ENCODE measurements around the gene RAB10. TPM values are rescaled to one million over a fixed set of nuclear protein-coding genes. Genes with fewer than 3 reads are reported as not detected.
"Not testable (repeated sequence)": the region's sequence is repeated elsewhere in the genome, so short reads cannot be mapped to it uniquely, and the experiment has no call there.

The RAB10 gene
- total RNA-seq, 1 experiment from 2014 or later, result 140 TPM

- H3K27ac ChIP-seq (ENCODE audit: low read depth, low read length, poor library complexity, severe bottlenecking), result no peak overlapping the region
- peaks cover 30% of the 10 kb centered on the region for H3K4me1 ChIP-seq (ENCODE audit: insufficient read depth, low read length, poor library complexity, severe bottlenecking)
- no TSS peak for BruUV-seq (replicated peaks)
- H3K9me3 ChIP-seq (ENCODE audit: low read depth, low read length, poor library complexity, severe bottlenecking), result peaks cover 4% of the 10 kb centered on the region
- no peak for TF ChIP-seq CTCF (conservative IDR thresholded peaks at IDR 0.05; ENCODE audit: low read depth, low read length)
- no peak for TF ChIP-seq EZH2 (IDR thresholded peaks at IDR 0.05; ENCODE audit: borderline replicate concordance, low read depth, low read length, poor library complexity, severe bottlenecking)
- CTCF ChIA-PET, result no interaction called here
- POLR2A ChIA-PET (ENCODE audit: low non-redundant PET), result no interaction called here
- intact Hi-C loops (cut with micrococcal nuclease; ENCODE audit: unreplicated experiment), result no loop called here
- no peak for DNase-seq (ENCODE audit: low spot score)
- no peaks in the 10 kb centered on the region for H3K36me3 ChIP-seq (ENCODE audit: insufficient read depth, low read length, poor library complexity, severe bottlenecking)
- no peak overlapping the region for H3K4me3 ChIP-seq (ENCODE audit: low read depth, low read length, poor library complexity, severe bottlenecking)
- no peaks in the 10 kb centered on the region for H3K27me3 ChIP-seq (replicated peaks; ENCODE audit: insufficient read depth, low read depth, low read length, poor library complexity)
Measured at GRCh38 chr2:26013668-26014067, 20.2 kb upstream of the RAB10 start.

- Histone ChIP-seq H3K9me3 (ENCODE audit: low read depth, low read length, poor library complexity, severe bottlenecking) (no peaks in the 10 kb centered on the region), H3K27ac (ENCODE audit: low read depth, low read length, poor library complexity, severe bottlenecking) (no peak overlapping the region), H3K36me3 (ENCODE audit: insufficient read depth, low read length, poor library complexity, severe bottlenecking) (no peaks in the 10 kb centered on the region), H3K4me1 (ENCODE audit: insufficient read depth, low read length, poor library complexity, severe bottlenecking) (peaks cover 27% of the 10 kb centered on the region), H3K27me3 (replicated peaks; ENCODE audit: insufficient read depth, low read depth, low read length, poor library complexity) (no peaks in the 10 kb centered on the region), H3K4me3 (ENCODE audit: low read depth, low read length, poor library complexity, severe bottlenecking) (no peak overlapping the region)
- TF ChIP-seq CTCF (conservative IDR thresholded peaks at IDR 0.05; ENCODE audit: low read depth, low read length), result no peak
- TF ChIP-seq EZH2 (IDR thresholded peaks at IDR 0.05; ENCODE audit: borderline replicate concordance, low read depth, low read length, poor library complexity, severe bottlenecking), result no peak
- CTCF ChIA-PET, result interaction anchor here (0.7 kb wide), 1 partner anchor 110 kb away, joined by 4 read pairs; no protein-coding TSS in a partner anchor
- BruUV-seq (replicated peaks), result no TSS peak
- POLR2A ChIA-PET (ENCODE audit: low non-redundant PET), result no interaction called here
- intact Hi-C loops (cut with micrococcal nuclease; ENCODE audit: unreplicated experiment), result no loop called here
- no peak for DNase-seq (ENCODE audit: low spot score)
Measured at GRCh38 chr2:26016012-26016705, 17.7 kb upstream of the RAB10 start.

GRCh38 chr2:26016706-26017045 lies 17.2 kb upstream of the RAB10 start:
- BruUV-seq (replicated peaks); H3K4me3 ChIP-seq (ENCODE audit: low read depth, low read length, poor library complexity, severe bottlenecking); H3K27ac ChIP-seq (ENCODE audit: low read depth, low read length, poor library complexity, severe bottlenecking); POLR2A ChIA-PET (ENCODE audit: low non-redundant PET); H3K9me3 ChIP-seq (ENCODE audit: low read depth, low read length, poor library complexity, severe bottlenecking); H3K36me3 ChIP-seq (ENCODE audit: insufficient read depth, low read length, poor library complexity, severe bottlenecking); DNase-seq (ENCODE audit: low spot score); H3K27me3 ChIP-seq (replicated peaks; ENCODE audit: insufficient read depth, low read depth, low read length, poor library complexity); intact Hi-C loops (cut with micrococcal nuclease; ENCODE audit: unreplicated experiment): not testable (repeated sequence)
- CTCF ChIA-PET, result interaction anchor here (0.6 to 0.7 kb wide), 2 partner anchors 109 to 116 kb away, joined by 3 to 4 read pairs; no protein-coding TSS in a partner anchor
- H3K4me1 ChIP-seq (ENCODE audit: insufficient read depth, low read length, poor library complexity, severe bottlenecking), result peaks cover 22% of the 10 kb centered on the region
